ENCODE data around the gene ASF1A. TPM values are rescaled to one million over a fixed set of nuclear protein-coding genes. Genes with fewer than 3 reads are reported as not detected.
A peak's percentile ranks its signal among the peaks of the same experiment; 100 is the strongest.

ASF1A gene
- total RNA-seq, 2 experiments from 2014 or later, result 10.7 to 11.9 TPM

- peaks cover 6% of the 10 kb centered on the region for H3K4me1 ChIP-seq (ENCODE audit: insufficient read depth, low read length)
- CTCF ChIA-PET, result no interaction called here
- H3K27me3 Mint-ChIP-seq, result no peaks in the 10 kb centered on the region
- H3K27me3 ChIP-seq (ENCODE audit: control insufficient read depth in 1 of 2, insufficient read depth in 2 of 2, low read length in 2 of 2), result no peaks in the 10 kb centered on the region
- H3K4me1 Mint-ChIP-seq (ENCODE audit: low read depth), result peaks cover 38% of the 10 kb centered on the region
- no peak for ATAC-seq (ENCODE audit: poor library complexity)
- TF ChIP-seq CTCF (IDR thresholded peaks at IDR 0.05), result no peak
- H3K36me3 ChIP-seq (ENCODE audit: insufficient read depth, low read length), result peaks cover 93% of the 10 kb centered on the region
- no peaks in the 10 kb centered on the region for H3K9me3 ChIP-seq (ENCODE audit: control insufficient read depth in 1 of 2, insufficient read depth in 1 of 2, low read length in 2 of 2)
- H3K9me3 Mint-ChIP-seq, result no peaks in the 10 kb centered on the region
- no peak overlapping the region for H3K4me3 Mint-ChIP-seq
- H3K27ac Mint-ChIP-seq, result no peak overlapping the region
- H3K36me3 Mint-ChIP-seq (ENCODE audit: low read depth), result peaks cover 88% of the 10 kb centered on the region
- no peak overlapping the region for H3K4me3 ChIP-seq (ENCODE audit: low read length)
- intact Hi-C loops (cut with DNase I, micrococcal nuclease), result no loop called here
- H3K27ac ChIP-seq (ENCODE audit: low read depth in 1 of 2, low read length in 2 of 2), result no peak overlapping the region
- DNase-seq, result no peak
- POLR2A ChIA-PET, result interaction anchor here (0.6 to 1.7 kb wide), 3 partner anchors 12 to 15 kb away, joined by 3 to 6 read pairs (median 4); partner anchors contain the start of gene ASF1A
These were observed 14.5 kb downstream of the ASF1A start for GRCh38 chr6:118908441-118908840.

- no peak for DNase-seq
- Histone ChIP-seq H3K36me3 (ENCODE audit: insufficient read depth, low read length) (peaks cover 86% of the 10 kb centered on the region), H3K4me3 (ENCODE audit: low read length) (no peak overlapping the region), H3K27ac (ENCODE audit: low read depth in 1 of 2, low read length in 2 of 2) (no peak overlapping the region), H3K9me3 (ENCODE audit: control insufficient read depth in 1 of 2, insufficient read depth in 1 of 2, low read length in 2 of 2) (no peaks in the 10 kb centered on the region), H3K4me1 (ENCODE audit: insufficient read depth, low read length) (no peaks in the 10 kb centered on the region), H3K27me3 (ENCODE audit: control insufficient read depth in 1 of 2, insufficient read depth in 2 of 2, low read length in 2 of 2) (no peaks in the 10 kb centered on the region)
- H3K9me3 Mint-ChIP-seq, result no peaks in the 10 kb centered on the region
- intact Hi-C loops (cut with DNase I, micrococcal nuclease), result no loop called here
- ATAC-seq (ENCODE audit: poor library complexity), result no peak
- peaks cover 82% of the 10 kb centered on the region for H3K36me3 Mint-ChIP-seq (ENCODE audit: low read depth)
- no peak for TF ChIP-seq CTCF (IDR thresholded peaks at IDR 0.05)
- no peak overlapping the region for H3K4me3 Mint-ChIP-seq
- POLR2A ChIA-PET, result interaction anchor here (1.0 to 1.6 kb wide), 5 partner anchors 16 to 21 kb away, joined by 3 to 5 read pairs (median 3); partner anchors contain the start of gene ASF1A
- no peaks in the 10 kb centered on the region for H3K27me3 Mint-ChIP-seq
- peaks cover 9% of the 10 kb centered on the region for H3K4me1 Mint-ChIP-seq (ENCODE audit: low read depth)
- CTCF ChIA-PET, result interaction anchor here (1.4 kb wide), 1 partner anchor 17 kb away, joined by 5 read pairs; no protein-coding TSS in a partner anchor
- peak overlapping the region; percentile 1 for H3K27ac Mint-ChIP-seq
These were observed 18.7 kb downstream of the ASF1A start for GRCh38 chr6:118912646-118913045.

GRCh38 chr6:118913161-118913560 lies 19.2 kb downstream of the ASF1A start:
- Mint-ChIP-seq H3K27me3 (no peaks in the 10 kb centered on the region), H3K9me3 (no peaks in the 10 kb centered on the region), H3K27ac (peak overlapping the region; percentile 1), H3K4me1 (ENCODE audit: low read depth) (peaks cover 9% of the 10 kb centered on the region), H3K4me3 (no peak overlapping the region), H3K36me3 (ENCODE audit: low read depth) (peaks cover 82% of the 10 kb centered on the region)
- DNase-seq (no peak), ATAC-seq (ENCODE audit: poor library complexity) (no peak)
- Histone ChIP-seq H3K4me3 (ENCODE audit: low read length) (no peak overlapping the region), H3K27ac (ENCODE audit: low read depth in 1 of 2, low read length in 2 of 2) (no peak overlapping the region), H3K36me3 (ENCODE audit: insufficient read depth, low read length) (peaks cover 86% of the 10 kb centered on the region), H3K4me1 (ENCODE audit: insufficient read depth, low read length) (no peaks in the 10 kb centered on the region), H3K9me3 (ENCODE audit: control insufficient read depth in 1 of 2, insufficient read depth in 1 of 2, low read length in 2 of 2) (no peaks in the 10 kb centered on the region), H3K27me3 (ENCODE audit: control insufficient read depth in 1 of 2, insufficient read depth in 2 of 2, low read length in 2 of 2) (no peaks in the 10 kb centered on the region)
- no peak for TF ChIP-seq CTCF (IDR thresholded peaks at IDR 0.05)
- intact Hi-C loops (cut with DNase I, micrococcal nuclease), result no loop called here
- POLR2A ChIA-PET, result interaction anchor here (1.0 to 1.6 kb wide), 6 partner anchors 11 to 21 kb away, joined by 3 to 5 read pairs (median 3); partner anchors contain the start of gene ASF1A
- CTCF ChIA-PET, result interaction anchor here (1.4 kb wide), 1 partner anchor 17 kb away, joined by 5 read pairs; no protein-coding TSS in a partner anchor
